GM23248 (cell line): ENCODE data around the gene DNAJB12.

Source experiments
- EZH2 ChIP-seq: fragments of 200-600 bp; sonication (generic); IDR thresholded peaks from 2 replicates; pipeline ENCODE4 v1.6.1; 2018; ENCODE audit warnings: antibody characterized with exemption, mild to moderate bottlenecking; ENCODE audit not compliant: insufficient read depth, poor library complexity, severe bottlenecking
- EZH2phosphoT487 ChIP-seq: fragments of 200-600 bp; sonication (generic); IDR thresholded peaks from 2 replicates; pipeline ENCODE4 v1.6.1; 2018; ENCODE audit warnings: antibody characterized with exemption, moderate library complexity, mild to moderate bottlenecking, low read depth; ENCODE audit not compliant: insufficient read depth

DNA sequence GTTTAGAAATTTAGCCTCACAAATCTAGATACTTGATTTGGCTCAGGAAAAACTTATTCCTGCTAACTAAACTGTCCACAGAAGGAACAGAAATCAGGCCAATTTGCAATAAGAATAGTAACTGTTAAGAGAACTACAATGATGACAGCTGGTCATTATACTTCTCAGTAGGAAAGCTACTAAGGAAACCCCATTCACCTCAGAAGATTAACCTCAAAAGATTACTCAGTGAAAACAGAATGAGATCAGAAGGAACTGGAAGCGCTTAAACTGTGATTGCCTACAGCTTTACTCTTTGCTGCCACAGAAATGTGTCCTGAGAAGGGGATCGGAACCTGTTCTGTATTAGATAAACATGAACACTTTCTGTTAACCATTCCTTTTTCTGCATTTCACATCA, 24.3 kb upstream of the DNAJB12 start:
- TF ChIP-seq EZH2 = no peak
- no peak for TF ChIP-seq EZH2phosphoT487
